NCI-H748 treated with DMSO at 0.1 percent for 48 hours (cell line): Measurements from ENCODE around the gene IGSF22.

Source experiments
- DNase-seq: peaks from one replicate; lab custom pipeline; 2025; lab: John Stamatoyannopoulos, UW

The IGSF22 gene

DNA sequence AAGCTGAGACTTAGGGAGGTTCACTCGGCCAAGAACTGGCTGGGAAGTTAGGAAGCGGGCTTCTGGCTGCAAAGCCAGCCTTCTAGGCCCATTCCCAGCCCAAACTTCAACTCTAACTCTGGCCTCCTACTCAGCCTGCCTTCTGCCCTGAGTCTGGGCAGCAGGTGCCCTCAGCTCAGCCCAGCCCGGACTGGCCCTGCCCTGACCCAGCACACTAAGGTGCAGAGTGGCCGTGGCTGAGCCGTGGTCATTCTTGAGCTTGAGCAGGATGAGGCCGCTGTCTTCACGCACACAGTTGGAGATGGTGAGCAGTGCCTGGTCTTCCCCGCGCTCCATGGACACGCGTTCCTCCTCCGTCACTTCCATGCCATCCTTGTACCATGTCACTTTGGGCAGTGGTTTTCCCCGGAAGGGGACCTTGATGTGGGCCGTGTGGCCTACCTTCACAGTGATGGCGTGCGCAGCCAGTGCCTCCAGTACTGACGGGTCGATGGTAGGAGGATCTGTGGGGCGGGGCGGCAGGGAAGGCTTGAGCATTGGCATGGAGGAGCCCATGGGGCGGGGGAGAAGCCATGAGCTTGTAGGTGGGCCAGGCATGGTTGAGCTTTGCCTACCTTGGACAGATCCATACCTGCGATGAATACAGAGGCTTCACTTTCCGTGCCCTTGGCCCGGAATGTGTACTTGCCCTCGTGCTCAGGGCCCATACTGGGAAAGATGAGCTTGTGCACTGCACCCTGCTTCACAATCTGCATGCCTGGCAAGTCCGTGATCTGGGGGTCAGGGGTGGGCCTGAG is 12.1 kb downstream of the IGSF22 start:
- no peak for DNase-seq

GRCh38 chr11:18710545-18710944 is 15.4 kb downstream of the IGSF22 start:
- no peak for DNase-seq

GRCh38 chr11:18709414-18709813 is 16.6 kb downstream of the IGSF22 start:
- no peak for DNase-seq

DNA sequence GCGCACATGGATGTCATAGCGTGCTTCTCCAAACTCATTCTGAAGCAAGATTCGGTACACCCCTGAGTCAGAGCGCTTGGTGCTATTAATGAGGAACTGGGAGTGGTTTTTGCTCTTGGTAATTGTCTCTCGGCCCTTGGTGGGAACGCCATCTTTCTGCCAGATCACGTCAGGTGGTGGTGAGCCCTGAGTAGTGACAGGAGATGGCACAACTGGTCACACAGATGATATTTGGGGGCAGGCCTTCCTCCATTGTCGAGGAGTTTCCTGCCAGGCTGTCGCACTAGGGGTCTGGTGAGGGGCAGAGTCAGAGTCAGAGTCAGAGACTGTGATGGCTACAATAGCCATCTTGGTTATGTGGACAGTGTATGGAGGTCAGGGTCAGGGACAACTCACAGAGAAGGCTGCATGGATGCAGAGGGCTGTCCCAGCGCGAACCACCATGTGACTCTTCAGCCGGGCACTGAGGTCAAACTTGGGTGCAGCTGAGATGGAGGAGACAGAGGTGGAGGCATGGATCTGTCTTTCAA is 18.1 kb downstream of the IGSF22 start:
- DNase-seq = no peak

DNA sequence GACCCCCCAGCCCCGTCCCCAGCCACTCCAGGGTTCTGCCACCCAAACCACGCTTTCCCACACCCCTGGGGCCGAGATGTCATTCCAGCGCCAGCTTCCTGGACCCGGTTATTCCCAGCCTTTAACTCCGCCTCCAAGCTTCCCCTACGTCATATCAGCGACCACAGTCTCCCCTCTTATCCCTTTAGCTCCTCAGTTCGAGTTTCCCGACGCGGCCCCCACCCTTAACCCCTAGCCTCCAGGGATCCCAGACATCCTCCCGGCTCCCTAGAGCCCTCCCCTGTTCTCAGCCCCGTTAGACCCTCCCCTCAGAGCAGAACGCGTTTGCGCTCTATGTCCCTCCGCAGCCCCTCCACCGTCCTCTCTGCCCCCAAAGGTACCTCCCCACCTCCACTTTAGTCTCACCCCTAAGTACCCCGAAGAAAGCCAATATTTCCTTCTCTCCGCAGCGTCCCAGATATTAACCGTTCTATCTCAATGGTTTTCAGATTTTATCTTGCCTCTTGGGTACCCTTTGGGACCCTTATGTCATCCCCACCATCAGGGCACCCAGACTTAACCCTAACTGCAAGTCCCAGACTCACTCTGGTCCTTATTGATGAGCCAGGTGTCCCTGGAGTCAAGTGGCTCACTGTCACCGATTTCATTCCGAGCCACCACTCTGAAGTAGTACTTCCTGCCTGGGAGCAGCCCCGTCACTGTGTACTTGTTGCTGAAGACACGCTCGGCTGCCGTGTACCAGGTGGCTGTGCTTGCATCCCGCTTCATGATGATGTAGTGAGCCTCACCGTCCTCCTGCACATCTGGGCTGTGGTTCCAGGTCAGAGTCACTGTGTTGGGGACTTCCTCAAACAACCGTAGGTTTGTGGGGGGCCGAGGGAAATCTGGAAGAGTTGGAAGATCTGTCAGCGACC is 19.4 kb downstream of the IGSF22 start:
- DNase-seq = peak; percentile 37

DNA sequence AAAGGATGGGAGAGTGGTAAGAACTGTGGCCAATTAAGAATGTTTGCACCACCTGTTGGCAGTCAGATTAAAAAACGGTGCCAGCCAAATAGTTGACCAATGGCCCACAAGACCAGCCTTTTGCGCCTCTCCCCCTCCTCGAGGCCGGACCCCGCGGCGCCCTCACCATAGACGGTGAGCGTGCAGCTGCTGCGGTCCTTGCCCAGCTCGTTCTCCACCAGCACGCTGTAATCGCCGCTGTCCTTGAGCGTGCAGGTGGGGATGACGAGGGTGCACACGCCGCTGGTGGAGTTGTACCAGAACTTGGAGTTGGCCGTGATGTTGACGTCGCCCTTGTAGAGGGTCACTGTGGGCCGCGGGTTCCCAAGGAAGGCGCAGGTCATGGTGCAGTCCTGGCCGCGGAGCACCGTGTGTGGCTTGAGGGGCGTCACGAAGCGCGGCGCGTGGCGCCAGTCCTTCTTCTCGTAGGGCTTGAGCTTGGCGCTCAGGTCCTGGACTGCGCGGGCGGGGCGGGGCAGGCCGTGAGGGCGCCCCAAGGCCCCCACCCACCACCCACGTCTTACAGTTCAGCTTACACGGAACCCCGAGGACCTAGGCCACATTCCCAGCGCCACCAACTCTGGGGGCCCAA is 20.2 kb downstream of the IGSF22 start:
- DNase-seq = peak; percentile 11

GRCh38 chr11:18704698-18705097 is 21.3 kb downstream of the IGSF22 start:
- no peak for DNase-seq

- no peak for DNase-seq
These were observed 21.8 kb downstream of the IGSF22 start for GRCh38 chr11:18704045-18704645.

DNA sequence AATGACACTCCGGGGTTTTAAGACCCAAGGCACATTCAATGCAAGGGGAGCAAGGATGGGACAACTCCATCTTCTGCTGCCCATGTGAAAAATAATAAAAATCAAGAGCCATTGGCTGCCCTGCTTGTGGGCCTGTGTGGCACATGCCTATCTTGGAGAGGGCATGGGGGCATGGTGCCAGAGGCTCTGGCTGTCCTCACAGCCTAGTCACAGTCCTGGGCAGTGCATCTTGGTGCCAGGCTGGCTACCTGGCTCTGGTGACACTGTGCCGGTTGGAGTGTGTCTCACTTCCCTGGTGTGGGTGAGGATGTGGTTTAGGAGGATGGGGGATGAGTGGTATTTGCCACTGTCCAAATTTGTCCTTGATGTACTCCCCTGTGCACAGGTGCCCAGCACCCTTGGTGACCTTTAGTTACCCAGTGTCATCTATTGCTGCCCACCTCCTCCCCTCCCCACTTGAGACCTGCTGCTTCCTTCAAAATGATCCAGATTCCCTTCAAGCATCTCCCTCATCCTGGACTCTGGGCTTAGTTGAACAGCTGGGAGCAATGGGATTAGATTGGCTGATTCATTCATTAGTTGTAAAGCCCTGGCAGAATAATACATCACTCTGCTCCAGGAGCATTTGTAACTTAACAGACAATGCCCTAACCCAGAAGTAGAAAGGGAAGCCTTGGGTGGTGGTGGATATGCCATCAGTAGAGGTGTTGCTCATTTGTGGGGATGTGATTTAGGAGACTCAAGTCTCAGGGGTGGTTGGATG is 22.8 kb downstream of the IGSF22 start:
- DNase-seq = no peak

DNA sequence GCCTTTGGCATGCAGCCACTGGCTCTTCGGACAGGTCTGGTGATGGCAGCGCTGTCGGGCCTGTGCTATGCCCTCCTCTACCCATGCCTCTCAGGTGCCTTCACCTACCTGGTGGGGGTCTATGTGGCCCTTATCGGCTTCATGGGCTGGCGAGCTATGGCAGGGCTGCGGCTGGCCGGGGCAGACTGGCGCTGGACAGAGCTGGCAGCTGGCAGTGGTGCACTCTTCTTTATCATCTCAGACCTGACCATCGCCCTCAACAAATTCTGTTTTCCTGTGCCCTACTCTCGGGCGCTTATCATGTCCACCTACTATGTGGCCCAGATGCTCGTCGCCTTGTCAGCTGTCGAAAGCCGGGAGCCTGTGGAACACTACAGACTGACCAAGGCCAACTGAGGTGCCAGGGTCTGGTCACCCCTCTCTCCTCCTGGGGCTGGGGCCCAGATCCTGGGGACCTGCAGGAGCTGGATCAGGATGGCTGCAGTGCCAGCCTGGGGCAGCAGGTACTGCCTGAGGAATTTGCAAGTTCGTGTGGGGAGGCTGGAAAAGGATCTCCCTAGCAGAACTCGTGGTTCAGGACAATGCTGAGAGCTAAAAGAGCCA is 24.3 kb downstream of the IGSF22 start:
- DNase-seq = no peak

- DNase-seq = no peak
These were observed 25.1 kb downstream of the IGSF22 start for GRCh38 chr11:18700872-18701271.

GRCh38 chr11:18700375-18700774 is 25.6 kb downstream of the IGSF22 start:
- DNase-seq = no peak

- no peak for DNase-seq
These were observed 26.1 kb downstream of the IGSF22 start for GRCh38 chr11:18699848-18700261.

- no peak for DNase-seq
These were observed 26.8 kb downstream of the IGSF22 start for GRCh38 chr11:18699269-18699596.

DNA sequence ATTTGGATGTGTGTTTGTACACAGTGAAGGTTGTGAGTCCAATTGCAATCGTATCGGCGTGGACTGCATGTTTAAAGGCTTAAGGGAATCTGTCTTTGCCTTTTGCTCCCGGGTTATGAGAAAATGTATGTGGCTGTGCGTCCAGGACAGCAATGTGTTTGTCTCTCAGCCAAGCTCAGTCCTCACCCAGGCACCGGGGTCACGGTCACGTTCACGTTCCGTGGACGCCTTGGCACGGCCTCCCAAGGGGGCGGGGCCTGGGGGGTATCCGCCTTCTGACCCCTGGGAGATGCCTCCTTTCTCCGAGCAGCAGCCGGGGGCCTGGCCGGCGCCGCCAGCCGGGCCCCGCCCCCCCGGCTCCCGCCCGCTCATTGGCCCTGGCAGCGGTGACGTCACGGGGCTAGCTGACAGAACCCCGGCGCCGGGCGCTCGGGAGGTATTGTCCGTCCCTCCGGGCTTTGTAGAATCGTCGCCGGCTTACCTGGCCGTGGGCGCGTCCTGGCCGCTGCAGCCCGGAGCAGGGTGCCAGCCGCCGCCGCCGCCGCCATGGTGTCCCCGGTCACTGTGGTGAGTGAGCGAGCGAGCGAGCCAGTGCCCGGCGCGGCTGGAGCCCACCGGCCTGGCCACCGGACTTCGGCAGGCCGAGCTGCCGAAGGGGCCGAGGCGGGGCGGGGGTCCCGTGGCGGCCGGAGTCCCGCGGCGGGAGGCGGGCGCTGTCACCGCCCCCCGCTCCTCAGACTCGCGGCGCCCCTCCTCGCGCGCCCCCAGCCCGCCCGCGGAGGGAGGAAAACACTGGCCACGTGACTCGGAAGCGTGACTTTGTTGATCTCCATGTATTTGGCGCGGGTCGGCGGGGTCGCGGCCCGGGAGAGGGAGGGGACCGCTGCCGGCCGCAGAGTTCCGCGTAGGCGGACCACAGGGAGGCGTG is 27.4 kb downstream of the IGSF22 start, which contains the start of gene TMEM86A:
Gene TMEM86A, plus strand, starts transcription at position 439 of the 928 bp plus-strand sequence. Its CDS starts 108 bp downstream, at position 547.
- peak; percentile 83 for DNase-seq

DNA sequence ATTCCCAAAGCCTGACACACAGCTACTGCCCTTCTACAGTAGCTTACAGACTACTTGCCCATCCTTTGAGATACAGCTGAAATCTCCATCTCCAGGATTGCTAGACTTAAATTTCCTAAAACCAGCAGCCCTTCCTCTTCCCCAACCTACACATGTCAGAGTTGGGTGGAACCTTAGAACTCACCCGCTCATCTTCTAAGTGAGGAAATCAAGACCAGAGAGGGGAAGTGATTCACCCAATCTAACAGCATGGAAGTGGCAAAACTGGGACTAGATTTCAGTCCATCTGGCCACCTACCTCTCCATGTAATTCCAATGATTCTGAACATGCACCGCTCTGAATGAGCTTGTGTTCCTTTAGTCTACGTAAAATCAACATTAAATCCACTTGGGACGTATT is 28.4 kb downstream of the IGSF22 start:
- DNase-seq = no peak

GRCh38 chr11:18696638-18697225 is 29.3 kb downstream of the IGSF22 start:
- DNase-seq = no peak

DNA sequence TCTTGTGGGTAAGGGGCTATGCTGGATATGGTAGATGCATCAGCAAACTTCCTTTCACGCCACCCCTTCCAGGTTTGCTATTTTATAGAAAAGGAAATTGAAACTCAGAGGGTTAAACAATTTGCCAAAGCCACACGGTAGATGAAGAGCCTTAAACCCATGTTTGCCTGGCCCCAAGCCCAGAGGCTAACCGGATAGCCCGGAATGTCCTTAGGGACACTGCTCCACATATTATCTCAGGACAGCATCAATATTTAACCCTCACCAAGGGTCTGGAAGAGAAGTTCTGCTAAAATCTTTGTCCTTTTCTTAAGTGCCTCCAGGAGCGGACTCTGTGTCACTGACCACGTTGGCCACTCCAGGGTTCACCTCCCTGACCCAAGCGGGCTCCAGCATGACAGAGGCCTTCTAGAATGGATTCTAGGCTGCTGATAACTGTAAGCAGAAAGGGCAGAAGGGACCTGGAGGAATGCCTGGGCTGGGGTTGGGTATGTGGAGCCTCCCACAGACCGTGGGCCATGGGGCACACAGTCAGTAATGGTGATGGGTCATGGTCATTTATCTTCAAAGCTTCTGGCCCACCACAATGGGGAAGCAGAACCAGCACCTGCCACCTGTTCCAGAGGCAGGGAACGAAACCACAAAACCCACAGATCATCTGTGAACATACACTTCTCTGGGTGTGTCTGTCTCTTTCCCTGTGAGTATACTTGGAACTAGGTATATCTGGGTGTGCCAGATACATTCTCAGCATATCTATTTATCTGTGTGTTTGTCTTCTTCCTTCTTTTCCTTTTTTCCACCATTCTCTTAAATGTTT is 32.8 kb downstream of the IGSF22 start:
- no peak for DNase-seq
